K562 (cell line): Measurements from ENCODE around the gene ABHD16A. TPM values are rescaled to one million over a fixed set of nuclear protein-coding genes. Genes with fewer than 3 reads are reported as not detected.

Experiments used
- BHLHE40 ChIP-seq: IDR thresholded peaks from 2 replicates; pipeline ENCODE4 v1.6.1; 2011; ENCODE audit warnings: low read length, improper control_type of control experiment
- CHD1 ChIP-seq: fragments of 200-600 bp; sonication (generic); IDR thresholded peaks from one replicate; pipeline ENCODE4 v1.6.1; 2012; ENCODE audit warnings: mild to moderate bottlenecking, moderate library complexity, low read length, inconsistent platforms
- GTF2F1 ChIP-seq: IDR thresholded peaks from 2 replicates; pipeline ENCODE4 v1.6.1; 2011; ENCODE audit warnings: low read depth, low read length, improper control_type of control experiment
- HIVEP1 ChIP-seq: fragments of 250-450 bp; sonication (Bioruptor Pico); IDR thresholded peaks from 2 replicates; pipeline ENCODE4 v1.4.0; 2020; ENCODE audit warnings: mild to moderate bottlenecking
- HMG20B ChIP-seq: fragments of 250-450 bp; sonication (Bioruptor Pico); IDR thresholded peaks from 2 replicates; pipeline ENCODE4 v1.5.0; 2021; ENCODE audit warnings: mild to moderate bottlenecking
- HNRNPH1 ChIP-seq: fragments of 200-400 bp; formaldehyde crosslinking; optimal IDR thresholded peaks from 2 replicates; pipeline ENCODE3; 2017; ENCODE audit warnings: low read depth, mild to moderate bottlenecking, low read length, moderate library complexity
- KDM2B ChIP-seq: fragments of 250-450 bp; sonication (Bioruptor Pico); IDR thresholded peaks from 2 replicates; pipeline ENCODE4 v1.8.0; 2021; ENCODE audit warnings: mild to moderate bottlenecking, moderate library complexity
- NR2F6 ChIP-seq: fragments of 450-650 bp; formaldehyde crosslinking; IDR thresholded peaks from 2 replicates; pipeline ENCODE4 v1.4.0; 2020; ENCODE audit warnings: mild to moderate bottlenecking
- SMARCA4 ChIP-seq: fragments of 450-650 bp; IDR thresholded peaks from 2 replicates; pipeline ENCODE4 v1.6.1; 2016
- ZFPM2 ChIP-seq: fragments of 250-450 bp; sonication (Bioruptor Pico); IDR thresholded peaks from 2 replicates; pipeline ENCODE4 v1.5.1; 2022; ENCODE audit warnings: mild to moderate bottlenecking
- ZNF316 ChIP-seq: fragments of 450-650 bp; IDR thresholded peaks from 2 replicates; pipeline ENCODE4 v1.6.1; 2016
- polyA plus RNA-seq, 8 experiments: library from polyadenylated mRNA; depleted of rRNA in 4 of 8; stranded (reverse) in 5 of 8; unstranded in 3 of 8; fragments of >200 nt; fragmentation: Nextera tagmentation in 2 of 8; fragmentation: Illumina TruSeq in 1 of 8; extraction: Ambion mirVana in 2 of 8; extraction: Trizol in 1 of 8; gene quantifications; 2 replicates each; pipeline versions ENCODE4 v1.2.1 to v1.2.3, GENCODE V29; 2011 to 2014; ENCODE audit warnings: inconsistent platforms in 1 of 8, missing spikeins in 1 of 8
- total RNA-seq, 7 experiments: library from RNA; depleted of rRNA in 6 of 7; stranded (reverse); fragments of >200 nt in 6 of 7; fragmentation: Illumina TruSeq in 2 of 7; extraction: Trizol in 2 of 7; gene quantifications; 2 replicates each; pipeline versions ENCODE4 v1.2.1 to v1.2.3, GENCODE V29; 2011 to 2021; ENCODE audit warnings: low replicate concordance in 1 of 7
- TF ChIP-seq, protein P1 (sequence below): fragments of 450-650 bp; IDR thresholded peaks from 2 replicates; pipeline ENCODE4 v1.6.1; 2016; ENCODE audit warnings: mild to moderate bottlenecking, moderate library complexity
- TF ChIP-seq, protein P2 (sequence below), 2 experiments: fragments of 450-650 bp in 1 of 2; IDR thresholded peaks; 2 replicates each; pipeline ENCODE4 v1.6.1; 2011 to 2017; ENCODE audit warnings: low read depth in 2 of 2, antibody characterized with exemption in 1 of 2, borderline replicate concordance in 1 of 2, low read length in 1 of 2, mild to moderate bottlenecking in 1 of 2, mixed read lengths in 1 of 2; ENCODE audit not compliant: control insufficient read depth in 1 of 2

ABHD16A gene
- total and polyA plus RNA-seq, 9 of the 15 experiments (the other 6 are each of a cell fraction or from before 2014, with no cell fraction given), result 25.8 to 120 (median 81.6) TPM

- TF ChIP-seq, protein P1, sequence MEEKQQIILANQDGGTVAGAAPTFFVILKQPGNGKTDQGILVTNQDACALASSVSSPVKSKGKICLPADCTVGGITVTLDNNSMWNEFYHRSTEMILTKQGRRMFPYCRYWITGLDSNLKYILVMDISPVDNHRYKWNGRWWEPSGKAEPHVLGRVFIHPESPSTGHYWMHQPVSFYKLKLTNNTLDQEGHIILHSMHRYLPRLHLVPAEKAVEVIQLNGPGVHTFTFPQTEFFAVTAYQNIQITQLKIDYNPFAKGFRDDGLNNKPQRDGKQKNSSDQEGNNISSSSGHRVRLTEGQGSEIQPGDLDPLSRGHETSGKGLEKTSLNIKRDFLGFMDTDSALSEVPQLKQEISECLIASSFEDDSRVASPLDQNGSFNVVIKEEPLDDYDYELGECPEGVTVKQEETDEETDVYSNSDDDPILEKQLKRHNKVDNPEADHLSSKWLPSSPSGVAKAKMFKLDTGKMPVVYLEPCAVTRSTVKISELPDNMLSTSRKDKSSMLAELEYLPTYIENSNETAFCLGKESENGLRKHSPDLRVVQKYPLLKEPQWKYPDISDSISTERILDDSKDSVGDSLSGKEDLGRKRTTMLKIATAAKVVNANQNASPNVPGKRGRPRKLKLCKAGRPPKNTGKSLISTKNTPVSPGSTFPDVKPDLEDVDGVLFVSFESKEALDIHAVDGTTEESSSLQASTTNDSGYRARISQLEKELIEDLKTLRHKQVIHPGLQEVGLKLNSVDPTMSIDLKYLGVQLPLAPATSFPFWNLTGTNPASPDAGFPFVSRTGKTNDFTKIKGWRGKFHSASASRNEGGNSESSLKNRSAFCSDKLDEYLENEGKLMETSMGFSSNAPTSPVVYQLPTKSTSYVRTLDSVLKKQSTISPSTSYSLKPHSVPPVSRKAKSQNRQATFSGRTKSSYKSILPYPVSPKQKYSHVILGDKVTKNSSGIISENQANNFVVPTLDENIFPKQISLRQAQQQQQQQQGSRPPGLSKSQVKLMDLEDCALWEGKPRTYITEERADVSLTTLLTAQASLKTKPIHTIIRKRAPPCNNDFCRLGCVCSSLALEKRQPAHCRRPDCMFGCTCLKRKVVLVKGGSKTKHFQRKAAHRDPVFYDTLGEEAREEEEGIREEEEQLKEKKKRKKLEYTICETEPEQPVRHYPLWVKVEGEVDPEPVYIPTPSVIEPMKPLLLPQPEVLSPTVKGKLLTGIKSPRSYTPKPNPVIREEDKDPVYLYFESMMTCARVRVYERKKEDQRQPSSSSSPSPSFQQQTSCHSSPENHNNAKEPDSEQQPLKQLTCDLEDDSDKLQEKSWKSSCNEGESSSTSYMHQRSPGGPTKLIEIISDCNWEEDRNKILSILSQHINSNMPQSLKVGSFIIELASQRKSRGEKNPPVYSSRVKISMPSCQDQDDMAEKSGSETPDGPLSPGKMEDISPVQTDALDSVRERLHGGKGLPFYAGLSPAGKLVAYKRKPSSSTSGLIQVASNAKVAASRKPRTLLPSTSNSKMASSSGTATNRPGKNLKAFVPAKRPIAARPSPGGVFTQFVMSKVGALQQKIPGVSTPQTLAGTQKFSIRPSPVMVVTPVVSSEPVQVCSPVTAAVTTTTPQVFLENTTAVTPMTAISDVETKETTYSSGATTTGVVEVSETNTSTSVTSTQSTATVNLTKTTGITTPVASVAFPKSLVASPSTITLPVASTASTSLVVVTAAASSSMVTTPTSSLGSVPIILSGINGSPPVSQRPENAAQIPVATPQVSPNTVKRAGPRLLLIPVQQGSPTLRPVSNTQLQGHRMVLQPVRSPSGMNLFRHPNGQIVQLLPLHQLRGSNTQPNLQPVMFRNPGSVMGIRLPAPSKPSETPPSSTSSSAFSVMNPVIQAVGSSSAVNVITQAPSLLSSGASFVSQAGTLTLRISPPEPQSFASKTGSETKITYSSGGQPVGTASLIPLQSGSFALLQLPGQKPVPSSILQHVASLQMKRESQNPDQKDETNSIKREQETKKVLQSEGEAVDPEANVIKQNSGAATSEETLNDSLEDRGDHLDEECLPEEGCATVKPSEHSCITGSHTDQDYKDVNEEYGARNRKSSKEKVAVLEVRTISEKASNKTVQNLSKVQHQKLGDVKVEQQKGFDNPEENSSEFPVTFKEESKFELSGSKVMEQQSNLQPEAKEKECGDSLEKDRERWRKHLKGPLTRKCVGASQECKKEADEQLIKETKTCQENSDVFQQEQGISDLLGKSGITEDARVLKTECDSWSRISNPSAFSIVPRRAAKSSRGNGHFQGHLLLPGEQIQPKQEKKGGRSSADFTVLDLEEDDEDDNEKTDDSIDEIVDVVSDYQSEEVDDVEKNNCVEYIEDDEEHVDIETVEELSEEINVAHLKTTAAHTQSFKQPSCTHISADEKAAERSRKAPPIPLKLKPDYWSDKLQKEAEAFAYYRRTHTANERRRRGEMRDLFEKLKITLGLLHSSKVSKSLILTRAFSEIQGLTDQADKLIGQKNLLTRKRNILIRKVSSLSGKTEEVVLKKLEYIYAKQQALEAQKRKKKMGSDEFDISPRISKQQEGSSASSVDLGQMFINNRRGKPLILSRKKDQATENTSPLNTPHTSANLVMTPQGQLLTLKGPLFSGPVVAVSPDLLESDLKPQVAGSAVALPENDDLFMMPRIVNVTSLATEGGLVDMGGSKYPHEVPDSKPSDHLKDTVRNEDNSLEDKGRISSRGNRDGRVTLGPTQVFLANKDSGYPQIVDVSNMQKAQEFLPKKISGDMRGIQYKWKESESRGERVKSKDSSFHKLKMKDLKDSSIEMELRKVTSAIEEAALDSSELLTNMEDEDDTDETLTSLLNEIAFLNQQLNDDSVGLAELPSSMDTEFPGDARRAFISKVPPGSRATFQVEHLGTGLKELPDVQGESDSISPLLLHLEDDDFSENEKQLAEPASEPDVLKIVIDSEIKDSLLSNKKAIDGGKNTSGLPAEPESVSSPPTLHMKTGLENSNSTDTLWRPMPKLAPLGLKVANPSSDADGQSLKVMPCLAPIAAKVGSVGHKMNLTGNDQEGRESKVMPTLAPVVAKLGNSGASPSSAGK, result no peak
- TF ChIP-seq BHLHE40, result 0 out of 2 replicates have a peak, but pooled peaks have one; percentile 21
- TF ChIP-seq GTF2F1, result peak; percentile 84; the same call in 1 of the 2 replicates
- TF ChIP-seq SMARCA4, result peak; percentile 61
- TF ChIP-seq NR2F6 (CRISPR knock-in tag), result peak; percentile 27; the same call in 1 of the 2 replicates
- 0 out of 2 replicates have a peak, but pooled peaks have one; percentile 43 for TF ChIP-seq HIVEP1 (CRISPR knock-in tag)
- peak; percentile 97 for TF ChIP-seq KDM2B (CRISPR knock-in tag)
- TF ChIP-seq ZNF316, result no peak
- peak; percentile 57 for TF ChIP-seq CHD1
- TF ChIP-seq, protein P2, sequence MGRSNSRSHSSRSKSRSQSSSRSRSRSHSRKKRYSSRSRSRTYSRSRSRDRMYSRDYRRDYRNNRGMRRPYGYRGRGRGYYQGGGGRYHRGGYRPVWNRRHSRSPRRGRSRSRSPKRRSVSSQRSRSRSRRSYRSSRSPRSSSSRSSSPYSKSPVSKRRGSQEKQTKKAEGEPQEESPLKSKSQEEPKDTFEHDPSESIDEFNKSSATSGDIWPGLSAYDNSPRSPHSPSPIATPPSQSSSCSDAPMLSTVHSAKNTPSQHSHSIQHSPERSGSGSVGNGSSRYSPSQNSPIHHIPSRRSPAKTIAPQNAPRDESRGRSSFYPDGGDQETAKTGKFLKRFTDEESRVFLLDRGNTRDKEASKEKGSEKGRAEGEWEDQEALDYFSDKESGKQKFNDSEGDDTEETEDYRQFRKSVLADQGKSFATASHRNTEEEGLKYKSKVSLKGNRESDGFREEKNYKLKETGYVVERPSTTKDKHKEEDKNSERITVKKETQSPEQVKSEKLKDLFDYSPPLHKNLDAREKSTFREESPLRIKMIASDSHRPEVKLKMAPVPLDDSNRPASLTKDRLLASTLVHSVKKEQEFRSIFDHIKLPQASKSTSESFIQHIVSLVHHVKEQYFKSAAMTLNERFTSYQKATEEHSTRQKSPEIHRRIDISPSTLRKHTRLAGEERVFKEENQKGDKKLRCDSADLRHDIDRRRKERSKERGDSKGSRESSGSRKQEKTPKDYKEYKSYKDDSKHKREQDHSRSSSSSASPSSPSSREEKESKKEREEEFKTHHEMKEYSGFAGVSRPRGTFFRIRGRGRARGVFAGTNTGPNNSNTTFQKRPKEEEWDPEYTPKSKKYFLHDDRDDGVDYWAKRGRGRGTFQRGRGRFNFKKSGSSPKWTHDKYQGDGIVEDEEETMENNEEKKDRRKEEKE (IDR thresholded peaks at IDR 0.05; ENCODE audit: borderline replicate concordance in 1 of 2, control insufficient read depth in 1 of 2, low read depth in 2 of 2, low read length in 1 of 2), result peak; percentile 34 to 64; a peak in 1 of 4 replicates
- peak; percentile 96 for TF ChIP-seq HMG20B (CRISPR knock-in tag)
- TF ChIP-seq HNRNPH1, result no peak
- peak; percentile 93 for TF ChIP-seq ZFPM2 (CRISPR knock-in tag)
Measured at GRCh38 chr6:31660381-31661261, 42.5 kb downstream of the ABHD16A start, which contains the start of gene C6orf47 (continued).
